IMR-90 (cell line): ENCODE results near the gene EZR. TPM values are rescaled to one million over a fixed set of nuclear protein-coding genes. Genes with fewer than 3 reads are reported as not detected.

ENCODE experiments used
- ATAC-seq: fragments of 200-7000 bp; cut with Tn5 transposase; 2 replicates; pipeline ENCODE4 v1.9.1; 2020; ENCODE audit warnings: low read depth, mild to moderate bottlenecking, moderate library complexity
- BruUV-seq: library from RNA; stranded (reverse); fragments of 400-500 nt; replicated peaks from 2 replicates; lab custom pipeline; 2021; lab: Mats Ljungman, UMichigan
- CTCF ChIA-PET: fragments of 300-600 bp; formaldehyde crosslinking; extraction: SDS; loops from one replicate; lab custom pipeline; 2021; ENCODE audit warnings: antibody characterized with exemption; lab: Yijun Ruan, JAX
- POLR2A ChIA-PET: fragments of 300-600 bp; sonication (Branson Sonifier 250); formaldehyde crosslinking; loops from one replicate; lab custom pipeline; 2022; ENCODE audit warnings: antibody characterized with exemption; ENCODE audit not compliant: unreplicated experiment; lab: Charles Lee
- DNase-seq: peaks from one replicate; pipeline ENCODE4 v3.0.0; 2013
- H2AFZ ChIP-seq: replicated peaks from 2 replicates; pipeline ENCODE3; 2013; ENCODE audit warnings: low read length, mild to moderate bottlenecking; ENCODE audit not compliant: poor library complexity
- H2AK5ac ChIP-seq: 2 replicates; pipeline ENCODE4 v1.6.1; 2013; ENCODE audit warnings: low read depth, low read length, inconsistent platforms
- H2AK9ac ChIP-seq: replicated peaks from 2 replicates; pipeline ENCODE3; 2013; ENCODE audit warnings: mild to moderate bottlenecking, low read depth, low read length, moderate library complexity; ENCODE audit not compliant: poor library complexity
- H2BK120ac ChIP-seq: 2 replicates; pipeline ENCODE4 v1.6.1; 2013; ENCODE audit warnings: low read depth, low read length, inconsistent platforms
- H2BK15ac ChIP-seq: 3 replicates; pipeline ENCODE4 v1.6.1; 2013; ENCODE audit warnings: low read depth, low read length, inconsistent platforms
- H2BK20ac ChIP-seq: 2 replicates; pipeline ENCODE4 v1.6.1; 2013; ENCODE audit warnings: low read depth, mild to moderate bottlenecking, inconsistent platforms, low read length, moderate library complexity
- H2BK5ac ChIP-seq: 2 replicates; pipeline ENCODE4 v1.6.1; 2013; ENCODE audit warnings: mild to moderate bottlenecking, low read depth, low read length, inconsistent platforms; ENCODE audit not compliant: poor library complexity, severe bottlenecking
- H3K14ac ChIP-seq: replicated peaks from 2 replicates; pipeline ENCODE4 v1.6.1; 2013; ENCODE audit warnings: low read depth, low read length, inconsistent platforms
- H3K18ac ChIP-seq: 2 replicates; pipeline ENCODE4 v1.6.1; 2013; ENCODE audit warnings: low read depth, low read length, control low read depth
- H3K23ac ChIP-seq: 2 replicates; pipeline ENCODE4 v1.6.1; 2013; ENCODE audit warnings: low read depth, low read length, inconsistent platforms
- H3K27ac ChIP-seq: 2 replicates; pipeline ENCODE4 v1.5.1; 2013; ENCODE audit warnings: mild to moderate bottlenecking, control low read depth, low read length; ENCODE audit not compliant: insufficient read depth
- H3K27me3 ChIP-seq: 2 replicates; pipeline ENCODE4 v1.6.1; 2013; ENCODE audit warnings: low read length; ENCODE audit not compliant: control insufficient read depth, insufficient read depth
- H3K36me3 ChIP-seq: 2 replicates; pipeline ENCODE4 v1.6.1; 2013; ENCODE audit warnings: low read length, mixed read lengths; ENCODE audit not compliant: control insufficient read depth, insufficient read depth
- H3K4ac ChIP-seq: 2 replicates; pipeline ENCODE4 v1.6.1; 2013; ENCODE audit warnings: low read depth, low read length, inconsistent platforms
- H3K4me1 ChIP-seq: 2 replicates; pipeline ENCODE4 v1.6.1; 2013; ENCODE audit warnings: low read length, mixed read lengths; ENCODE audit not compliant: control insufficient read depth, insufficient read depth
- H3K4me2 ChIP-seq: 2 replicates; pipeline ENCODE4 v1.6.1; 2013; ENCODE audit warnings: low read depth, mild to moderate bottlenecking, control low read depth, low read length, moderate library complexity
- H3K4me3 ChIP-seq: 2 replicates; pipeline ENCODE4 v1.5.1; 2013; ENCODE audit warnings: low read depth, mild to moderate bottlenecking, control low read depth, low read length, moderate library complexity; ENCODE audit not compliant: insufficient read depth
- H3K56ac ChIP-seq: 2 replicates; pipeline ENCODE4 v1.6.1; 2013; ENCODE audit warnings: low read length, inconsistent platforms; ENCODE audit not compliant: insufficient read depth; ENCODE audit errors: extremely low read depth
- H3K79me1 ChIP-seq, 2 experiments: 2 replicates each; pipeline ENCODE4 v1.6.1; 2013; ENCODE audit warnings: low read length in 2 of 2, inconsistent platforms in 1 of 2, low read depth in 1 of 2
- H3K9ac ChIP-seq: 2 replicates; pipeline ENCODE4 v1.6.1; 2013; ENCODE audit warnings: low read depth, low read length, control low read depth
- H3K9me1 ChIP-seq: 2 replicates; pipeline ENCODE4 v1.6.1; 2013; ENCODE audit warnings: low read length, inconsistent platforms; ENCODE audit not compliant: insufficient read depth
- H3K9me3 ChIP-seq: 2 replicates; pipeline ENCODE4 v1.6.1; 2013; ENCODE audit warnings: low read length; ENCODE audit not compliant: control insufficient read depth, insufficient read depth
- H4K20me1 ChIP-seq: 2 replicates; pipeline ENCODE4 v1.6.1; 2013; ENCODE audit warnings: low read length, inconsistent platforms; ENCODE audit not compliant: insufficient read depth
- H4K5ac ChIP-seq: 2 replicates; pipeline ENCODE4 v1.6.1; 2013; ENCODE audit warnings: mild to moderate bottlenecking, low read depth, low read length, control low read depth
- H4K8ac ChIP-seq, 2 experiments: 2 replicates each; pipeline ENCODE4 v1.6.1; 2013; ENCODE audit warnings: low read depth in 2 of 2, low read length in 2 of 2, control low read depth in 1 of 2, inconsistent platforms in 1 of 2
- H4K91ac ChIP-seq: 2 replicates; pipeline ENCODE4 v1.6.1; 2013; ENCODE audit warnings: low read depth, low read length, inconsistent platforms; ENCODE audit not compliant: insufficient read depth
- BHLHE40 ChIP-seq: fragments of 150-350 bp; IDR thresholded peaks from 2 replicates; pipeline ENCODE4 v1.6.1; 2016; ENCODE audit warnings: mild to moderate bottlenecking, low read depth, low read length
- CEBPB ChIP-seq: IDR thresholded peaks from 2 replicates; pipeline ENCODE4 v1.6.1; 2012; ENCODE audit warnings: low read depth, low read length, improper control_type of control experiment
- CHD1 ChIP-seq: IDR thresholded peaks from 2 replicates; pipeline ENCODE4 v1.6.1; 2012; ENCODE audit warnings: low read depth, low read length, improper control_type of control experiment
- CTCF ChIP-seq: conservative IDR thresholded peaks from 2 replicates; pipeline ENCODE4 v1.5.1; 2012; ENCODE audit warnings: mild to moderate bottlenecking, low read depth, low read length, improper control_type of control experiment
- ELK1 ChIP-seq: fragments of 150-350 bp; IDR thresholded peaks from 2 replicates; pipeline ENCODE4 v1.6.1; 2016; ENCODE audit warnings: low read depth, mild to moderate bottlenecking, low read length, moderate library complexity, borderline replicate concordance
- FOS ChIP-seq: fragments of 150-350 bp; IDR thresholded peaks from 2 replicates; pipeline ENCODE4 v1.6.1; 2016; ENCODE audit warnings: low read depth, low read length
- MAFK ChIP-seq: IDR thresholded peaks from 2 replicates; pipeline ENCODE4 v1.6.1; 2012; ENCODE audit warnings: low read depth, low read length, improper control_type of control experiment
- MXI1 ChIP-seq: IDR thresholded peaks from 2 replicates; pipeline ENCODE4 v1.6.1; 2012; ENCODE audit warnings: low read depth, mild to moderate bottlenecking, low read length, moderate library complexity, borderline replicate concordance
- NFE2L2 ChIP-seq: fragments of 150-350 bp; IDR thresholded peaks from 2 replicates; pipeline ENCODE4 v1.6.1; 2016; ENCODE audit warnings: low read depth, mild to moderate bottlenecking, low read length
- POLR2A ChIP-seq: IDR thresholded peaks from 2 replicates; pipeline ENCODE4 v1.6.1; 2012; ENCODE audit warnings: mild to moderate bottlenecking, low read depth, low read length
- RAD21 ChIP-seq: IDR thresholded peaks from 2 replicates; pipeline ENCODE4 v1.6.1; 2012; ENCODE audit warnings: low read length, improper control_type of control experiment
- RCOR1 ChIP-seq: IDR thresholded peaks from 2 replicates; pipeline ENCODE4 v1.6.1; 2012; ENCODE audit warnings: mild to moderate bottlenecking, low read length, improper control_type of control experiment; ENCODE audit not compliant: insufficient replicate concordance
- RFX5 ChIP-seq: IDR thresholded peaks from 2 replicates; pipeline ENCODE4 v1.8.0; 2012; ENCODE audit warnings: low read depth, mild to moderate bottlenecking, low read length, moderate library complexity
- SMC3 ChIP-seq: fragments of 150-350 bp; IDR thresholded peaks from 2 replicates; pipeline ENCODE4 v1.6.1; 2016; ENCODE audit warnings: low read depth, mild to moderate bottlenecking, antibody characterized with exemption, low read length, moderate library complexity
- USF2 ChIP-seq: fragments of 150-350 bp; IDR thresholded peaks from 2 replicates; pipeline ENCODE4 v1.6.1; 2017; ENCODE audit warnings: mild to moderate bottlenecking, antibody characterized with exemption, low read length, low read depth
- WGBS, 2 experiments: methylation state at CpG; one replicate each; pipeline versions ENCODE4 v1.1.5 to v1.1.7; 2013; ENCODE audit warnings: missing lambda C conversion rate in 2 of 2; ENCODE audit not compliant: insufficient read length in 1 of 2; ENCODE audit errors: extremely low coverage in 2 of 2; 5-methylcytosine and 5-hydroxymethylcytosine counted together
- dilution Hi-C: fragments of 300-500 bp; cut with HindIII; formaldehyde crosslinking; loops from one replicate; pipeline ENCODE4 v1.14.3; 2018; ENCODE audit warnings: low sequenced_read_pairs; ENCODE audit not compliant: unreplicated experiment
- in situ Hi-C: fragments of 300-500 bp; cut with MboI; formaldehyde crosslinking; loops from 3 replicates; pipeline ENCODE4 v1.14.3; 2019; ENCODE audit warnings: low sequenced_read_pairs, inconsistent platforms, mixed read lengths
- intact Hi-C: fragments of 100-400 bp; cut with micrococcal nuclease; formaldehyde crosslinking; loops from 2 replicates; pipeline ENCODE4 v1.10.0; 2022
- polyA plus RNA-seq, 3 experiments: library from polyadenylated mRNA; depleted of rRNA; stranded (reverse); fragments of >200 nt; gene quantifications; 2 replicates each; pipeline ENCODE4 v1.2.3, GENCODE V29; 2012; ENCODE audit warnings: low replicate concordance in 1 of 3
- total RNA-seq: library from RNA; depleted of rRNA; stranded (reverse); fragments of >200 nt; gene quantifications from 2 replicates; pipeline ENCODE4 v1.2.3, GENCODE V29; 2012

EZR gene
- total and polyA plus RNA-seq, 2 of the 4 experiments (the other 2 are of a cell fraction) = 83.8 to 145 TPM

- H3K23ac ChIP-seq = no peak overlapping the region
- H2BK20ac ChIP-seq = no peak overlapping the region
- H3K9me1 ChIP-seq = peaks cover 4% of the 10 kb centered on the region
- no peak overlapping the region for H3K4ac ChIP-seq
- H3K27me3 ChIP-seq = no peaks in the 10 kb centered on the region
- intact Hi-C loops = no loop called here
- no peak overlapping the region for H4K5ac ChIP-seq
- no peak overlapping the region for H3K14ac ChIP-seq
- no peak overlapping the region for H4K91ac ChIP-seq
- ChIA-PET CTCF (no interaction called here), POLR2A (no interaction called here)
- H3K56ac ChIP-seq = no peak overlapping the region
- ATAC-seq (no peak), DNase-seq (peak; percentile 70)
- H3K4me1 ChIP-seq = peaks cover 2% of the 10 kb centered on the region; the same call in 1 of the 2 replicates
- no peak overlapping the region for H3K4me3 ChIP-seq
- H4K20me1 ChIP-seq = 0 out of 2 replicates have a peak, but pooled peaks cover 6% of the 10 kb centered on the region
- dilution Hi-C loops = no loop called here
- no peak for TF ChIP-seq RCOR1
- no peak for TF ChIP-seq CEBPB
- no peak for TF ChIP-seq CHD1
- no peak for TF ChIP-seq BHLHE40
- no peak for TF ChIP-seq POLR2A
- TF ChIP-seq CTCF = no peak
- no peak for TF ChIP-seq FOS
- no peak for TF ChIP-seq USF2
- no peak for TF ChIP-seq RFX5
- no peak for TF ChIP-seq ELK1
- TF ChIP-seq SMC3 = no peak
- TF ChIP-seq RAD21 = no peak
- TF ChIP-seq NFE2L2 = no peak
- TF ChIP-seq MXI1 = no peak
- no peak for TF ChIP-seq MAFK
- H4K8ac ChIP-seq = no peak overlapping the region
- no peak overlapping the region for H2BK15ac ChIP-seq
- no peak overlapping the region for H3K4me2 ChIP-seq
- no peak overlapping the region for H3K18ac ChIP-seq
- no peak overlapping the region for H3K9ac ChIP-seq
- H2AFZ ChIP-seq = peak overlapping the region; percentile 40
- BruUV-seq = no TSS peak
- in situ Hi-C loops = no loop called here
- no peak overlapping the region for H2BK120ac ChIP-seq
- no peaks in the 10 kb centered on the region for H3K9me3 ChIP-seq
- H2AK5ac ChIP-seq = no peak overlapping the region
- peaks cover 53% of the 10 kb centered on the region for H3K36me3 ChIP-seq
- no peak overlapping the region for H2AK9ac ChIP-seq
- WGBS, 2 experiments = no CpG with 5 or more reads among the region's 6 CpGs
- H3K27ac ChIP-seq = no peak overlapping the region
- H2BK5ac ChIP-seq = no peak overlapping the region
- H3K79me1 ChIP-seq = peaks cover 9 to 54% of the 10 kb centered on the region in 2 experiments; a peak in 3 of 4 replicates
Measured at GRCh38 chr6:158784505-158784904, 34.7 kb downstream of the EZR start.
